SK-N-SH (cell line): ENCODE measurements around the gene TAF11L3. TPM values are rescaled to one million over a fixed set of nuclear protein-coding genes. Genes with fewer than 3 reads are reported as not detected.
"Not testable (repeated sequence)": the region's sequence is repeated elsewhere in the genome, so short reads cannot be mapped to it uniquely, and the experiment has no call there.

ENCODE experiments used
- CTCF ChIA-PET: fragments of 300-600, 350-600 bp; formaldehyde crosslinking; extraction: SDS; loops from one replicate; lab custom pipeline; 2021; lab: Yijun Ruan, JAX
- POLR2A ChIA-PET: fragments of 350-600 bp; sonication (Branson Sonifier 250); formaldehyde crosslinking; extraction: SDS; loops from one replicate; lab custom pipeline; 2020; ENCODE audit warnings: antibody characterized with exemption, inconsistent platforms; lab: Yijun Ruan, JAX
- DNase-seq: peaks from one replicate; pipeline ENCODE4 v3.0.0; 2012
- H2AFZ ChIP-seq: fragments of 200-600 bp; sonication (generic); 2 replicates; pipeline ENCODE4 v1.8.1; 2016; ENCODE audit warnings: antibody characterized with exemption, mild to moderate bottlenecking, low read depth
- H3F3A ChIP-seq: fragments of 200-600 bp; sonication (generic); replicated peaks from 2 replicates; pipeline ENCODE3; 2016; ENCODE audit warnings: antibody characterized with exemption, mild to moderate bottlenecking; ENCODE audit not compliant: insufficient read depth
- H3K27ac ChIP-seq, 2 experiments: fragments of 200-500 bp in 1 of 2; fragments of 200-600 bp in 1 of 2; sonication (Bioruptor generic) in 1 of 2; sonication (generic), shearing (Covaris generic) in 1 of 2; 2 replicates each; pipeline versions ENCODE4 v1.5.1 to v1.6.1; 2014 to 2016; ENCODE audit warnings: low read depth in 2 of 2, inconsistent platforms in 1 of 2, low read length in 1 of 2, mild to moderate bottlenecking in 1 of 2, mixed read lengths in 1 of 2
- H3K27me3 ChIP-seq: fragments of 200-600 bp; sonication (generic), shearing (Covaris generic); 2 replicates; pipeline ENCODE4 v1.6.1; 2016; ENCODE audit warnings: mixed run types; ENCODE audit not compliant: insufficient read depth
- H3K36me3 ChIP-seq, 2 experiments: fragments of 200-500 bp in 1 of 2; fragments of 200-600 bp in 1 of 2; sonication (Bioruptor generic) in 1 of 2; sonication (generic) in 1 of 2; replicated peaks in 1 of 2; 2 replicates each; pipeline versions ENCODE3 to v1.5.1; 2014 to 2016; ENCODE audit warnings: low read length in 1 of 2, mild to moderate bottlenecking in 1 of 2; ENCODE audit not compliant: insufficient read depth in 2 of 2, control insufficient read depth in 1 of 2
- H3K4me1 ChIP-seq, 2 experiments: fragments of 200-500 bp in 1 of 2; fragments of 200-600 bp in 1 of 2; sonication (Bioruptor generic) in 1 of 2; sonication (generic), shearing (Covaris generic) in 1 of 2; 2 replicates each; pipeline versions ENCODE4 v1.5.1 to v1.6.1; 2014 to 2016; ENCODE audit warnings: low read depth in 1 of 2, low read length in 1 of 2, mixed run types in 1 of 2; ENCODE audit not compliant: insufficient read depth in 2 of 2, control insufficient read depth in 1 of 2
- H3K4me2 ChIP-seq: fragments of 200-600 bp; sonication (generic), shearing (Covaris generic); 2 replicates; pipeline ENCODE4 v1.6.1; 2017; ENCODE audit warnings: mixed run types
- H3K4me3 ChIP-seq, 2 experiments: fragments of 200-500 bp in 1 of 2; fragments of 200-600 bp in 1 of 2; sonication (Bioruptor generic) in 1 of 2; sonication (generic), shearing (Covaris generic) in 1 of 2; 2 replicates each; pipeline versions ENCODE4 v1.5.1 to v1.8.1; 2014 to 2016; ENCODE audit warnings: low read depth in 2 of 2, inconsistent platforms in 1 of 2, low read length in 1 of 2, mild to moderate bottlenecking in 1 of 2, mixed read lengths in 1 of 2, moderate library complexity in 1 of 2
- H3K79me2 ChIP-seq: fragments of 200-600 bp; sonication (generic); 2 replicates; pipeline ENCODE4 v1.8.1; 2017; ENCODE audit warnings: mild to moderate bottlenecking; ENCODE audit not compliant: insufficient read depth
- H3K9ac ChIP-seq: fragments of 200-600 bp; sonication (generic); 2 replicates; pipeline ENCODE4 v1.6.1; 2017; ENCODE audit warnings: mixed run types
- H3K9me2 ChIP-seq: fragments of 200-600 bp; sonication (generic); 2 replicates; pipeline ENCODE4 v1.6.1; 2017; ENCODE audit warnings: mixed run types
- H3K9me3 ChIP-seq: fragments of 200-600 bp; sonication (generic); 2 replicates; pipeline ENCODE4 v1.6.1; 2017; ENCODE audit warnings: mixed run types, mild to moderate bottlenecking, moderate library complexity
- H4K20me1 ChIP-seq: fragments of 200-600 bp; sonication (generic); 2 replicates; pipeline ENCODE4 v1.6.1; 2017; ENCODE audit warnings: mild to moderate bottlenecking, mixed run types; ENCODE audit not compliant: insufficient read depth
- FOXJ3 ChIP-seq: sonication (generic); formaldehyde crosslinking; IDR thresholded peaks from 2 replicates; pipeline ENCODE4 v1.5.1; 2020; ENCODE audit warnings: mild to moderate bottlenecking, missing genetic modification reagents
- MAX ChIP-seq: IDR thresholded peaks from 2 replicates; pipeline ENCODE4 v1.4.0; 2012; ENCODE audit warnings: low read depth
- PBX3 ChIP-seq: IDR thresholded peaks from 2 replicates; pipeline ENCODE4; 2012
- RCOR1 ChIP-seq: fragments of 150-350 bp; IDR thresholded peaks from 2 replicates; pipeline ENCODE4 v1.6.1; 2017; ENCODE audit warnings: antibody characterized with exemption, low read length
- TAF1 ChIP-seq: IDR thresholded peaks from 2 replicates; pipeline ENCODE4 v1.6.1; 2012; ENCODE audit warnings: low read depth, mild to moderate bottlenecking, low read length, moderate library complexity, borderline replicate concordance
- YY1 ChIP-seq: IDR thresholded peaks from 2 replicates; pipeline ENCODE4 v1.4.0; 2012; ENCODE audit warnings: low read depth, mild to moderate bottlenecking
- WGBS: methylation state at CpG from one replicate; pipeline ENCODE4 v1.1.6; 2017; ENCODE audit warnings: low lambda C conversion rate; 5-methylcytosine and 5-hydroxymethylcytosine counted together
- polyA plus RNA-seq, 3 experiments: library from polyadenylated mRNA; depleted of rRNA; stranded (reverse); fragments of >200 nt; gene quantifications; 2 replicates each; pipeline ENCODE4 v1.2.3, GENCODE V29; 2012

Gene TAF11L3
- polyA plus RNA-seq, 1 of the 3 experiments (the other 2 are of a cell fraction) = not detected

- 80% methylated on average over 13 of the region's 17 CpGs for WGBS
- TF ChIP-seq YY1 (no peak), MAX (no peak), RCOR1 (no peak), PBX3 (no peak), TAF1 (no peak), FOXJ3 (no peak)
- CTCF ChIA-PET = no interaction called here
These were observed 6.3 kb upstream of the TAF11L3 start for GRCh38 chr5:17511775-17512325.

GRCh38 chr5:17517526-17517925, 641 bp upstream of the TAF11L3 start:
- H3K27ac ChIP-seq, H3K27me3 ChIP-seq, H3K4me2 ChIP-seq, H3K9me2 ChIP-seq, H3K4me3 ChIP-seq, H3K36me3 ChIP-seq, H2AFZ ChIP-seq, H3K9ac ChIP-seq, DNase-seq, POLR2A ChIA-PET, CTCF ChIA-PET, H3K9me3 ChIP-seq, H4K20me1 ChIP-seq, H3K4me1 ChIP-seq, H3K79me2 ChIP-seq, H3F3A ChIP-seq: not testable (repeated sequence)
- 44% methylated on average over 12 of the region's 12 CpGs for WGBS

More at GRCh38 chr5:17511775-17512325, 6.3 kb upstream of the TAF11L3 start:
- Histone ChIP-seq H3K36me3 (no peaks in the 10 kb centered on the region), H3K9me3 (no peaks in the 10 kb centered on the region), H3K27ac (no peak overlapping the region), H3K4me3 (no peak overlapping the region), H3K9me2 (no peaks in the 10 kb centered on the region), H3K79me2 (no peaks in the 10 kb centered on the region), H3K9ac (no peak overlapping the region), H2AFZ (no peak overlapping the region), H3K27me3 (no peaks in the 10 kb centered on the region), H3K4me1 (no peaks in the 10 kb centered on the region), H3K4me2 (no peak overlapping the region), H4K20me1 (no peaks in the 10 kb centered on the region), H3F3A (no peaks in the 10 kb centered on the region)
- POLR2A ChIA-PET = no interaction called here
- DNase-seq = no peak

GRCh38 chr5:17519508-17519907, 1.3 kb downstream of the TAF11L3 start:
- H4K20me1 ChIP-seq, H3K79me2 ChIP-seq, H3K9ac ChIP-seq, H3K9me2 ChIP-seq, H3K9me3 ChIP-seq, H3K4me1 ChIP-seq, H3F3A ChIP-seq, POLR2A ChIA-PET, H3K4me2 ChIP-seq, H3K27me3 ChIP-seq, DNase-seq, CTCF ChIA-PET, H3K27ac ChIP-seq, H3K4me3 ChIP-seq, H3K36me3 ChIP-seq, H2AFZ ChIP-seq: not testable (repeated sequence)
- WGBS = 62% methylated on average over 9 of the region's 14 CpGs

GRCh38 chr5:17521501-17521900, 3.3 kb downstream of the TAF11L3 start, which contains the start of gene TAF11L4:
TAF11L4 (plus strand) TSS chr5:17521801.
- POLR2A ChIA-PET, H3K9me3 ChIP-seq, H3K4me2 ChIP-seq, H3K4me3 ChIP-seq, CTCF ChIA-PET, H3F3A ChIP-seq, H3K9ac ChIP-seq, H3K4me1 ChIP-seq, H3K79me2 ChIP-seq, H2AFZ ChIP-seq, H3K9me2 ChIP-seq, H4K20me1 ChIP-seq, DNase-seq, H3K36me3 ChIP-seq, H3K27me3 ChIP-seq, H3K27ac ChIP-seq: not testable (repeated sequence)
- WGBS = no CpG with 5 or more reads among the region's 15 CpGs

GRCh38 chr5:17524935-17525334, 6.8 kb downstream of the TAF11L3 start, which contains the start of gene TAF11L5:
TAF11L5 (plus strand) TSS chr5:17525235.
- H3K79me2 ChIP-seq, DNase-seq, H3K4me2 ChIP-seq, H3K36me3 ChIP-seq, H2AFZ ChIP-seq, H3K9ac ChIP-seq, POLR2A ChIA-PET, H3F3A ChIP-seq, CTCF ChIA-PET, H3K27ac ChIP-seq, H3K4me3 ChIP-seq, H3K9me3 ChIP-seq, H3K9me2 ChIP-seq, H3K4me1 ChIP-seq, H3K27me3 ChIP-seq, H4K20me1 ChIP-seq: not testable (repeated sequence)
- WGBS = no CpG with 5 or more reads among the region's 15 CpGs
